OCI-LY3 (cell line): ENCODE data around the gene CDH23.

Source experiments
- H2AFZ ChIP-seq: fragments of 200-600, 300-600 bp; shearing (Covaris generic); 2 replicates; pipeline ENCODE4 v1.6.0; 2014; ENCODE audit warnings: antibody characterized with exemption, low read depth, low read length
- H3K27ac ChIP-seq: fragments of 200-600, 300-600 bp; sonication (generic); 2 replicates; pipeline ENCODE4 v1.5.1; 2014; ENCODE audit warnings: mild to moderate bottlenecking, low read length, moderate library complexity, mixed read lengths
- H3K27me3 ChIP-seq: fragments of 200-600, 300-600 bp; sonication (generic); 2 replicates; pipeline ENCODE4 v1.6.1; 2014; ENCODE audit warnings: low read depth, low read length, mixed read lengths
- H3K36me3 ChIP-seq: fragments of 200-600, 300-600 bp; sonication (generic); replicated peaks from 2 replicates; pipeline ENCODE3; 2014; ENCODE audit warnings: low read depth, low read length, mixed read lengths
- H3K4me1 ChIP-seq: fragments of 300-600, 200-600 bp; sonication (generic); 2 replicates; pipeline ENCODE4 v1.6.1; 2014; ENCODE audit warnings: low read length, mixed read lengths
- H3K4me2 ChIP-seq: fragments of 200-600, 300-600 bp; sonication (generic); 2 replicates; pipeline ENCODE4 v1.6.1; 2014; ENCODE audit warnings: low read length, mixed read lengths
- H3K4me3 ChIP-seq: fragments of 300-600, 200-600 bp; sonication (generic); 2 replicates; pipeline ENCODE4 v1.5.1; 2014; ENCODE audit warnings: antibody characterized with exemption, mild to moderate bottlenecking, low read length, moderate library complexity
- H3K79me2 ChIP-seq: fragments of 300-600, 200-600 bp; shearing (Covaris generic); 2 replicates; pipeline ENCODE4 v1.6.1; 2014; ENCODE audit warnings: mild to moderate bottlenecking, low read length, mixed read lengths
- H3K9ac ChIP-seq: fragments of 300-600, 200-600 bp; shearing (Covaris generic); 2 replicates; pipeline ENCODE4 v1.6.0; 2014; ENCODE audit warnings: mild to moderate bottlenecking, low read length, moderate library complexity
- H3K9me3 ChIP-seq: fragments of 200-600, 300-600 bp; shearing (Covaris generic); 2 replicates; pipeline ENCODE4 v1.6.1; 2014; ENCODE audit warnings: low read length, mixed read lengths; ENCODE audit not compliant: insufficient read depth
- H4K20me1 ChIP-seq: fragments of 200-600, 300-600 bp; sonication (generic); 2 replicates; pipeline ENCODE4 v1.6.1; 2016; ENCODE audit warnings: low read length, mixed read lengths; ENCODE audit not compliant: insufficient read depth
- EZH2phosphoT487 ChIP-seq: fragments of 200-600 bp; shearing (Covaris generic); IDR thresholded peaks from 2 replicates; pipeline ENCODE4 v1.6.1; 2018; ENCODE audit warnings: antibody characterized with exemption, mixed run types, low read depth
- TF ChIP-seq, protein P1 (sequence below): fragments of 200-600, 300-600 bp; sonication (generic); IDR thresholded peaks from 2 replicates; pipeline ENCODE4 v1.5.1; 2014; ENCODE audit warnings: antibody characterized with exemption, low read length, low read depth

Gene CDH23

DNA sequence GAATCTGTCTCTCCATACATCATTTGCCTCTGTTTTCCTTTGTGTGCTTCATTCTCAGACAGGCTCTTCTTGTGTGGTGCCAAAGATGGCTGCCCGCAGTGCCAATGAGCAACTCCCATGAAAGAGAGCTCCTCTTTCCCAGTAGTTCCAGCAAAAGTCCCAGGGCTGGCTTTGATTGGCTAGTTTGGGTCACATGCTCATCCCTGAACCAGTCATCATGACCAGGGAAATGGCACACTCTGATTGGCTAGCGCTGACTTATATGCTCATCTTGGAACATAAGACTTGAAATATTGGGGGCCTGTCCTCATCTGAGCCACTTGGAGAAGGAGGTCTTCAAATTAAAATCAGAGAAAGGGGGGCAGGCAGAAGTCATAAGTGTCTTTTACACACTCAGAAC is 112.7 kb downstream of the CDH23 start:
- no peaks in the 10 kb centered on the region for H4K20me1 ChIP-seq
- TF ChIP-seq EZH2phosphoT487: no peak
- TF ChIP-seq, protein P1, sequence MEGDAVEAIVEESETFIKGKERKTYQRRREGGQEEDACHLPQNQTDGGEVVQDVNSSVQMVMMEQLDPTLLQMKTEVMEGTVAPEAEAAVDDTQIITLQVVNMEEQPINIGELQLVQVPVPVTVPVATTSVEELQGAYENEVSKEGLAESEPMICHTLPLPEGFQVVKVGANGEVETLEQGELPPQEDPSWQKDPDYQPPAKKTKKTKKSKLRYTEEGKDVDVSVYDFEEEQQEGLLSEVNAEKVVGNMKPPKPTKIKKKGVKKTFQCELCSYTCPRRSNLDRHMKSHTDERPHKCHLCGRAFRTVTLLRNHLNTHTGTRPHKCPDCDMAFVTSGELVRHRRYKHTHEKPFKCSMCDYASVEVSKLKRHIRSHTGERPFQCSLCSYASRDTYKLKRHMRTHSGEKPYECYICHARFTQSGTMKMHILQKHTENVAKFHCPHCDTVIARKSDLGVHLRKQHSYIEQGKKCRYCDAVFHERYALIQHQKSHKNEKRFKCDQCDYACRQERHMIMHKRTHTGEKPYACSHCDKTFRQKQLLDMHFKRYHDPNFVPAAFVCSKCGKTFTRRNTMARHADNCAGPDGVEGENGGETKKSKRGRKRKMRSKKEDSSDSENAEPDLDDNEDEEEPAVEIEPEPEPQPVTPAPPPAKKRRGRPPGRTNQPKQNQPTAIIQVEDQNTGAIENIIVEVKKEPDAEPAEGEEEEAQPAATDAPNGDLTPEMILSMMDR: no peak

DNA sequence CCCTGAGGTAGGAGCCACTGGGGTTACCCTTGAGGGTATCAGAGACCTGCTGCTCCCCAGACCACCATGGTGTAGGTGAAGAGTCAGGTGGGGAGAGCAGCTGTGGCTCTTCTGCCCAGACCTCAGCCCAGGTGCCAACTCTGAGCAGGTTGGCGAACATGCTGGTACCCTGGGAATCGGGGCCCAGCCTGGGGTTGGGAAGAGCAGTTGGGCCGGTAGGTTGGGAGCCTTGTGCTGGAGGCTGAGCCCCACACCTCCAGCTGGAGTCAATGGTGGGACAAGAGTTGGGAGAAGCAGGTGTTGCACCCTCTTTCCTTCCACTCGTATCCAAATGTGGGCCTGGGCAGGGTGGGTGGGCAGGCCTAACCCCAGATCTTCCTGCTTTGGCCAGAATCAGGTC is 114.5 kb downstream of the CDH23 start:
- no peak for TF ChIP-seq EZH2phosphoT487
- TF ChIP-seq, protein P1: no peak
- no peak overlapping the region for H3K4me3 ChIP-seq

More for the DNA sequence above, 112.7 kb downstream of the CDH23 start:
- Histone ChIP-seq H3K9ac (no peak overlapping the region), H3K4me1 (no peaks in the 10 kb centered on the region), H3K27me3 (peaks cover 5% of the 10 kb centered on the region; the same call in 1 of the 2 replicates), H3K4me3 (no peak overlapping the region), H3K9me3 (no peaks in the 10 kb centered on the region), H3K79me2 (no peaks in the 10 kb centered on the region), H2AFZ (no peak overlapping the region), H3K36me3 (no peaks in the 10 kb centered on the region), H3K4me2 (no peak overlapping the region), H3K27ac (no peak overlapping the region)

DNA sequence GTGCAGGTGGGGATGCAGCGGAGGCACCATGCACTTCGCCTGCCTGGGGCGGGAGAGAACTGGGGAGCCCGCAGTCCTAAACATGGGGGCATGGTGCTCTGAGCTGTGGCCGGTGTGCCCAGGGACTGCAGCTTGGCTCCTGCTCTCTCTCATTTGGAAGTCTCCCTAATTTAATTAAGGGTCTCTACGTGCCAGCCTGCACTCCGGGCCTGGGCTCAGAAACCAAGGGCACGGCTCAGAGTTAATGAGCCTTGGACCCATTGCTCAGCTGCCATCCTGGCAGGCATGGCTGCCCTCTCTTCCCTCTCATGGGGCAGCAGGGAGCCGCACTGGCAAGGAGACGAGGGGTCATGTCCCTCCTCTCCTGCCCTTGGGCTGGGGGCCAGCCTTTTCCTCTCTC is 115.6 kb downstream of the CDH23 start:
- Histone ChIP-seq H3K27ac (no peak overlapping the region), H3K36me3 (no peaks in the 10 kb centered on the region), H3K4me2 (no peak overlapping the region), H3K27me3 (peaks cover 5% of the 10 kb centered on the region; the same call in 1 of the 2 replicates), H3K79me2 (no peaks in the 10 kb centered on the region), H3K9ac (no peak overlapping the region), H4K20me1 (no peaks in the 10 kb centered on the region), H3K4me1 (no peaks in the 10 kb centered on the region), H2AFZ (no peak overlapping the region), H3K4me3 (no peak overlapping the region), H3K9me3 (no peaks in the 10 kb centered on the region)
- no peak for TF ChIP-seq EZH2phosphoT487
- TF ChIP-seq, protein P1: no peak

More for the DNA sequence above, 114.5 kb downstream of the CDH23 start:
- Histone ChIP-seq H3K9ac (no peak overlapping the region), H3K27me3 (peaks cover 5% of the 10 kb centered on the region; the same call in 1 of the 2 replicates), H2AFZ (no peak overlapping the region), H3K4me1 (no peaks in the 10 kb centered on the region), H3K36me3 (no peaks in the 10 kb centered on the region), H3K4me2 (no peak overlapping the region), H3K27ac (no peak overlapping the region), H3K79me2 (no peaks in the 10 kb centered on the region), H4K20me1 (no peaks in the 10 kb centered on the region), H3K9me3 (no peaks in the 10 kb centered on the region)

DNA sequence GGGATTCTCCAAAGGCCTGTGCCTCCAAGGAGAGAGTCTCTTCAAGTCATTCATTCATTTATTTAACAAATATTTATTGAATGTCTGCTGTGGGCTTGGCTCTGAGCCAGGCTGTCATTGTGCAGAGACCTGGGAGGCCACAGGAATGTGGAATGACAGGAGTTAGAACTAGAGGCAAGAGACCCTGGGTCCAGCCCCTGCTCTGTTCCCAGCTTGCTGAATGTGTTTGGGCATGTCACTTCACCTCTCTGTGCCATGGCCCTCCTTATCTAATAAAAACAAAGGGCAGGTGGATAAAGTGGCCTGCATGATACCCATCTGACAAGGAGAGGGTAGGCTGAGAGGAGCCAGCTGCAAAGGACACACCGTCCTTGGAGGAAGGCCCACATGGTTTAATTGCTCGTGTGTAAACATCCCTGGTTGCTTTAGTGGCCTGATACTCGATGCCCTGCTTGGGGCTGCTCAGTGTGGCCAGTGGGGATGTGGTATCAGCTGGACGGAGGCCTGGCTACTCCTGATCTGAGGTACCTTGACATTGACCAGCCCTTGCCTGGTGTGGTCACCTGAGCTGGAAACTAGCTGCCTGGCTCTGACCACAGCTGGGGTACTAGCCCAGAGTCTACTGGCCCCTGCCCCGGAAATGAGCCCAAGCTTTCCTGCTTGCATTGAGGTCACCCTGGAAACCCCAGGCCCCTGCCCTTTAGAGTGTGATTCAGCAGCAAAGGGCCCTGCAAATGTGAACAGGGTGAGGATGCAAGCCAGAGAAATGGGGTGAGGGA is 116.2 kb downstream of the CDH23 start:
- no peak for TF ChIP-seq EZH2phosphoT487
- TF ChIP-seq, protein P1: no peak
- Histone ChIP-seq H3K27ac (no peak overlapping the region), H3K79me2 (no peaks in the 10 kb centered on the region), H3K9me3 (no peaks in the 10 kb centered on the region), H3K27me3 (peaks cover 2% of the 10 kb centered on the region; the same call in 1 of the 2 replicates), H3K9ac (no peak overlapping the region), H3K36me3 (no peaks in the 10 kb centered on the region), H3K4me2 (no peak overlapping the region), H2AFZ (no peak overlapping the region), H4K20me1 (no peaks in the 10 kb centered on the region), H3K4me1 (no peaks in the 10 kb centered on the region), H3K4me3 (no peak overlapping the region)
